ENCODE measurements around the gene CARD14.

DNA sequence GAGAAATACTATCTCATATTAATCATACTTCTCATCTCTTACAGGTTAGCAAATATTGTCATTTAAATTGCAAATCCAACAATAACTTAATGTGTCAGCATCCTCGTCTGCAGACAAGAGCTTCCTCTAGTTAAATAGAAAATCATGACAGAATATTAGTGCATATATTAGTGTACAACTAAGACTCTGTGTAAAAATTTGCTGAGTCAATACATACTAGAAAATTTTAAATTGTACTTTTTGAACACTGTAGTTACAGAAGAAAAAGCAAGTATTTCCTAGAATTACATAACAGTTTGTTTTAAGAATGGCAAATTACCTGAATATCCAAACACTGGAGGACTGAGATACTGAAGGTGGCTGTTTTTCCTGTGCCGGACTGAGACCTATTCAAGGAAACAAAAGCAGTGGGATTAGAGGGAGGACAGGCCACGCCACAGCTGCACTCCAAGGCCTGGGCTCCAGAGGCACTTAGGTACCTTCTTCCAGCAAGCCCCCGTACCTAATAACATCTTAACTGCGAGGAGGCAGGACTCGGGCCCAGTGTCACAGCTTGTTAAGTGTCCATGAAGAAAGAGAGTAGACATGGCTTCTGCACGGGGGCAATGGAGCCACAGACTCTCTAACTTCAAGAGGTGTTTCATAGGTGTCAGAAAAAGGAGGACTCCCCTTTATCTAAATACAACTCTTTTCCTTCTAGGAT is 28.2 kb upstream of the CARD14 start:
- TF ChIP-seq, protein P1, sequence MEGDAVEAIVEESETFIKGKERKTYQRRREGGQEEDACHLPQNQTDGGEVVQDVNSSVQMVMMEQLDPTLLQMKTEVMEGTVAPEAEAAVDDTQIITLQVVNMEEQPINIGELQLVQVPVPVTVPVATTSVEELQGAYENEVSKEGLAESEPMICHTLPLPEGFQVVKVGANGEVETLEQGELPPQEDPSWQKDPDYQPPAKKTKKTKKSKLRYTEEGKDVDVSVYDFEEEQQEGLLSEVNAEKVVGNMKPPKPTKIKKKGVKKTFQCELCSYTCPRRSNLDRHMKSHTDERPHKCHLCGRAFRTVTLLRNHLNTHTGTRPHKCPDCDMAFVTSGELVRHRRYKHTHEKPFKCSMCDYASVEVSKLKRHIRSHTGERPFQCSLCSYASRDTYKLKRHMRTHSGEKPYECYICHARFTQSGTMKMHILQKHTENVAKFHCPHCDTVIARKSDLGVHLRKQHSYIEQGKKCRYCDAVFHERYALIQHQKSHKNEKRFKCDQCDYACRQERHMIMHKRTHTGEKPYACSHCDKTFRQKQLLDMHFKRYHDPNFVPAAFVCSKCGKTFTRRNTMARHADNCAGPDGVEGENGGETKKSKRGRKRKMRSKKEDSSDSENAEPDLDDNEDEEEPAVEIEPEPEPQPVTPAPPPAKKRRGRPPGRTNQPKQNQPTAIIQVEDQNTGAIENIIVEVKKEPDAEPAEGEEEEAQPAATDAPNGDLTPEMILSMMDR (IDR thresholded peaks at IDR 0.05 in 8 of 11, conservative IDR thresholded peaks at IDR 0.05 in 3 of 11) = no peak
- no peak for TF ChIP-seq POLR2AphosphoS5 (IDR thresholded peaks at IDR 0.05)
- TF ChIP-seq POLR2A (IDR thresholded peaks at IDR 0.05) = no peak
